IPS-18c (cell line): ENCODE measurements around the gene TESMIN.
A peak's percentile ranks its signal among the peaks of the same experiment; 100 is the strongest.

Experiments used
- H3K4me3 ChIP-seq: 2 replicates; pipeline ENCODE4 v1.7.0; 2013; ENCODE audit warnings: low read depth, mild to moderate bottlenecking, low read length, moderate library complexity; ENCODE audit not compliant: insufficient read depth
- H3K9me3 ChIP-seq: one replicate; pipeline ENCODE4 v1.6.1; 2013; ENCODE audit warnings: mild to moderate bottlenecking, low read length, moderate library complexity; ENCODE audit not compliant: control insufficient read depth, insufficient read depth

Gene TESMIN, protein sequence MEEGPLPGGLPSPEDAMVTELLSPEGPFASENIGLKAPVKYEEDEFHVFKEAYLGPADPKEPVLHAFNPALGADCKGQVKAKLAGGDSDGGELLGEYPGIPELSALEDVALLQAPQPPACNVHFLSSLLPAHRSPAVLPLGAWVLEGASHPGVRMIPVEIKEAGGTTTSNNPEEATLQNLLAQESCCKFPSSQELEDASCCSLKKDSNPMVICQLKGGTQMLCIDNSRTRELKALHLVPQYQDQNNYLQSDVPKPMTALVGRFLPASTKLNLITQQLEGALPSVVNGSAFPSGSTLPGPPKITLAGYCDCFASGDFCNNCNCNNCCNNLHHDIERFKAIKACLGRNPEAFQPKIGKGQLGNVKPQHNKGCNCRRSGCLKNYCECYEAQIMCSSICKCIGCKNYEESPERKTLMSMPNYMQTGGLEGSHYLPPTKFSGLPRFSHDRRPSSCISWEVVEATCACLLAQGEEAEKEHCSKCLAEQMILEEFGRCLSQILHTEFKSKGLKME

DNA sequence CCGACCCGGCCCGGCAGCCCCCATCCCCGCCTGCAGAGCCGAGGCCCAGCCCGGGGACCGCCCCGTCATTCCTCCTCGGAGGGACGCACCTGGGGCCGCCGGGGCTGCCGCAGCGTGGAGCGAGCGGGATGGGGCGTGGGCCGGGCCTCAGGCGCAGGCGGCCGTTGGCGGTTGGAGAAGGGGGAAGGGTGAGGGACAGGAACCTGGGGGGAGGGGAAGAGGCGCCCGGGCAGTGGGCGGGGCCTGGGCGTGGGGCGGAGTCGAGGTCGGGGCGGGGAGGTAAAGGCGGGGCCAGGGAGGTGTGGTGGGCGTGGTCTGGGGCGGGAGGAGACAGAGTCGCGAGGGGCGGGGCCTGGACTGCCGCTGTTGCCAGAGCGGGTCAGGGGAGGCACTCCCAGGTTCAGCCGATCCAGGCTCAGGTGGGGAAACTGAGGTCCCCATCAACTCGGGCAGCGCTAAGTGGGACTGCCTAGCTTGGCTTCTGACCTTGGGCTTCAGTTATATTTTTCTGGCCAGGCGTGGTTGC, at the start of gene TESMIN:
Gene TESMIN, minus strand, starts transcription at position 190 of the 526 bp plus-strand sequence. CDS start 860 bp downstream, outside the sequence.
- Histone ChIP-seq H3K4me3 (peak within 1 kb of the TSS; percentile 56), H3K9me3 (no peaks in the 10 kb centered on the region)

DNA sequence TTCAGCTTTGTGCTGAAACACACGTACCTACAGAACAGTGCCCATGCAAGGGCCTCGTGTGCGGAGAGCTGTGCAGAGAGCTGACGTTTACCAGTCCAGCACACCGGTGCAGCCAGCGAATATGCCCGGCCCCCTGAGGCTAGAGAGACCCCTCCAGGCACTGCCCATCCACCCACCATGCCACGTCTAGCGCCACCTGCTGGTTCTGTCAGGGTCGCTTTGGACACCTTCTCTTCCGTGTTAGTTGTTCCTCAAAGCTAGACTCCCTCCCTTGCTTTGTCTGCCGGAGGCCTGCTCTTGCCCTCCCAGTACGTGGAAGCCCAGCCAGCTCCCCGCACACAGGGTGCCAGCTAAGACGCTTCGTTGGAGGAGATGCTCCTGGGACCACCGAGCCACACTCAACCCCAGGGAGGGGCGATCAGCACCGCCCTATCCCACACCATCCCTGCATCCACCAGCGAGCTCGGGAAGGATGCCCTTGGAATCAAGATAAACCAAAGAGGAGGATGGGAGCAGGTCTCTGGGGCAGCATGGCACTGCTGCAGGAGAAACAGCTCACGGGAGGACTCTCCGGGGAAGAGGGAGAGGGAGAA, 47.0 kb upstream of the TESMIN start:
- Histone ChIP-seq H3K4me3 (no peak overlapping the region), H3K9me3 (no peaks in the 10 kb centered on the region)

DNA sequence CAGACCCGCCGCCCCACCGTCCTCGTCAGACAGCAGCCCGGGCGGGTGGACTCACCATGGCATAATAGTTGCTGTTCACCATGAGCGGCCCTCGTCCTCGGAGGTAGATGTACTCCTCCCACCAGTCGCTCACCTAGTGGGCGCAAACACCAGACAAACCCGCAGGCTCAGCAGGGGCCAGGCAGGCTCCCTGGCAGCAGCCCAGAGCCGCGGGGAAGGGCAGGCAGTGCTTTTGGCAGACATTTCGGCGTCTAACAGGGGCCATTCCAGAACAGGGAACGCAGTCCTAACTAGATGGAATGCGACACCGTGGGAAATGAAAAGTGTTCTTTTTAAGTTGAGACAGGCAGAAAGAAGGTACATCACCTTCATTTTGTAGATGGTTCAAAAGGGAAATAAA, 45.5 kb upstream of the TESMIN start:
- no peaks in the 10 kb centered on the region for H3K9me3 ChIP-seq
- no peak overlapping the region for H3K4me3 ChIP-seq

DNA sequence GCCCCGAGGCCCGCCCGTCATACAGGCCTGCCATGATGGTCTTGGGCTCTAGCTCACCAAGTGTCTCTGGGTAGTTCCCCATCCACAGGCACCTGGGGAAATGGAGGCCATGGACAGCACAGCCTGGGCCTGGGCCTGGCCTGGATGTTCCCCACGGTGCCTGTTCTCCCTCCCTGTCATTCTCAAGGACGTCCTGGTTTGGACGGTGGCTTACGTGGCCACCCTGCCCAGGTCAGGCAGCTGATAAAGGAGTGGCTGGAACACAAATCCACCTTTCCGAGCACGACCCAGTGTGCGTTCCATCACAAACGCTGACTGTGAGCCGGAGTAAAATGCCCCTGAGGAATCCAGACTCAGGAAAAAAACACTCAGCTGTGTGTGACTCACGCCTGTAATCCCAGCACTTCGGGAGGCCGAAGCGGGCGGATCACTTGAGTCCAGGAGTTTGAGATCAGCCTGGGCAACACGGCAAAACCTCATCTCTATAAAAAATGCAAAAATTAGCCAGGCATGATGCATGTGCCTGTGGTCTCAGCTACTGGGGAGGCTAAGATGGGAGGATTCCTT, 41.2 kb upstream of the TESMIN start:
- no peak overlapping the region for H3K4me3 ChIP-seq
- no peaks in the 10 kb centered on the region for H3K9me3 ChIP-seq

DNA sequence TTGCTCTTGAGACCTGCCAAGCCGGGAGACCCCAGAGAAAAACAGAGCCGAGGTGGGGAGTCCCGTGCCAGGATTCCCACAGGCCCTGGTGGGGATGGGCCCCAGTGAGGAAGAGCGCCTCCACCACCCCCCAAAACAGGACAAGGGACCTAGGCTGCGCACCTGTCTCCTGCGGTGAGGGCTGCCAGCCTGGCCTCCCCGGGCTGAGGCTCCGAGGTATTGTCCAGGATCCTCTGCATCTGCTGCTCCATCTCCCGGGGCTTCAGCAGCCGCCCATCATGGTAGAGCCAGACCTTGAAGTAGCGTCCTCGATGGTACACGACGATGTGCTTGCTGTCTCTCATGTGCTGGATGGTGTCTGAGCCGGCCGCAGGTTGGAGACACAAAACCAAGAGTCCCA, 33.3 kb upstream of the TESMIN start:
- no peak overlapping the region for H3K4me3 ChIP-seq
- no peaks in the 10 kb centered on the region for H3K9me3 ChIP-seq

DNA sequence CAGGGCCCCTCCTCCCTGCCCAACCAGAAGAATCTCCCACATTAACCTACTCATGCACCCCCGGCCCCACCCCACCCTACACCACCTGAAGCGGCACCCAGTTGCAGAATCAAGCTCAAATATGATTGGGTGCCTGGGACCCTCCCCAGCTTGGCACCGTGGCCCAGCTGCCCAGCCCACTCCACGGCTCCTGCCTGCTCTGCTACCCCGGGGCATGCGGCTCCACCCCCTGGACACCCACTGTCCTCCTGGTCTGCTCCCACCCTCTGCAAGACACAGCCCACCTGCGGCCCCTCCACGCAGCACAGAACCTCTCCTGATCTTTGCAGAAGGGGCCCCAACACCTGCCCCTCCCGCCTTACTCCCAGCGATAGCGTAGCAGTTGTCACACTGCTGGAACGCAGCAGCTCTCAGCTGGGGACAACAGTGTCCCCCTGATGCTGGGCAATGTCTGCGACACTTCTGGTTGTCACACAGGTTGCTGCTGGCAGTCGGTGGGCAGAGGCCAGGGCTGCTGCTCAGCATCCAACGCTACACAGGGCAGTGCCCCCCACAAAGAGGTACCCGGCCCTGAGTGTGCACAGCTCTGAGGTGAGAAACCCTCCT, 32.0 kb upstream of the TESMIN start:
- Histone ChIP-seq H3K4me3 (no peak overlapping the region), H3K9me3 (no peaks in the 10 kb centered on the region)

DNA sequence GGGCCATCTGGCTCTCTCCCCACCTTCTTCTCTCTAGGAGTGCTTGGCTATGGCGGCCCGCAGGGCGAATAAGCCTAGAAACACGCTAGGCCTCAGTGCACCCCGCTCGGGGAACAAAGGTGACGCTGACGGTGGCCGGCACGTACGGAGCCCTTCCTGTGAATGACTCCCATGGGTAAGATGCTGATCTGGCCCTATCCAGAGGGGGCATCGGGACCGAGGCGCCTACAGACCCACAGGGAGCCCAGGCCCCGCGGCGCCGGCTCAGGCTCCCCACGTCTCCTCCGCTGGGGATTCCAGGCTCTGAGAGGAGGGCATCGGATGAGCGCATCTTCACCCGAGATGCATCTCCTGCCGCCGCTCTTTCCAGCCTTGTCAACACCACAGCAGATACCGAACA, 31.4 kb upstream of the TESMIN start:
- no peak overlapping the region for H3K4me3 ChIP-seq
- H3K9me3 ChIP-seq, result no peaks in the 10 kb centered on the region

DNA sequence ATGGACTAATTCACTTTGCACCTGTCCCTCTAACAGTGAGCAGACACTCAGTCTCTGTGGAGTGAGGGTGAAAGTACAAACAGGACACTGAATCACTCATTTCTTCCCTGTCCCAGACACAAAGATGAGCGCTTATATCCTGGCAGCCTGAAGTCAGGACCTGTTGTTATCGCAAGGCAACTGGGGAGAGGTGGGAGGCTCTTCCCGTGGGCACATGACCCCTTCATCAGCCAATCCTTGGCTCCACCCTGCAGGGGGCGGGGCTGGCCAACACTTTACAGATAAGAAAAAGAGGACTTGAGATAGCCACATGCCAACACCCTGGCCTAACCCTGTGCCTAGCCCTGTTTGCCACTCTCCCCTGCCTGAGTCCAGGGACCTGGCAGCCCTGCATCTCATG, 29.5 kb upstream of the TESMIN start:
- H3K4me3 ChIP-seq, result no peak overlapping the region

DNA sequence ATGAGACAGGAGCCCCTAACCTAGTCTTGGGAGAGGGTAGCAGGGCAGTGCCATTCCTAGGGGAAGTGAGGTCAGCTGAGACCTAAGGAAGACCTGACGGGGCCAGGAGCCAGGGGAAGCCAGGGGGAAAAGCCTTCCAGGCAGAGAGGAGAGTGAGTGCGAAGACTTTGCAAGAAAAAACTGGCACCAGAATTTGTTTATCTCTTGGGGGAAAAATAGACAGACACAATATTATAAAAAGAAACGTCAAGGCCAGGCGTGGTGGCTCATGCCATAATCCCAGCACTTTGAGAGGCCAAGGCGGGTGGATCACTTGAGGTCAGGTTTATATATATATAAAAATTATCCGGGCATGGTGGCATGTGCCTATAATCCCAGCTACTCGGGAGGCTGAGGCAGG, 26.9 kb upstream of the TESMIN start:
- no peak overlapping the region for H3K4me3 ChIP-seq
- H3K9me3 ChIP-seq, result peaks cover 2% of the 10 kb centered on the region

More for the DNA sequence above, 29.5 kb upstream of the TESMIN start:
- no peaks in the 10 kb centered on the region for H3K9me3 ChIP-seq

DNA sequence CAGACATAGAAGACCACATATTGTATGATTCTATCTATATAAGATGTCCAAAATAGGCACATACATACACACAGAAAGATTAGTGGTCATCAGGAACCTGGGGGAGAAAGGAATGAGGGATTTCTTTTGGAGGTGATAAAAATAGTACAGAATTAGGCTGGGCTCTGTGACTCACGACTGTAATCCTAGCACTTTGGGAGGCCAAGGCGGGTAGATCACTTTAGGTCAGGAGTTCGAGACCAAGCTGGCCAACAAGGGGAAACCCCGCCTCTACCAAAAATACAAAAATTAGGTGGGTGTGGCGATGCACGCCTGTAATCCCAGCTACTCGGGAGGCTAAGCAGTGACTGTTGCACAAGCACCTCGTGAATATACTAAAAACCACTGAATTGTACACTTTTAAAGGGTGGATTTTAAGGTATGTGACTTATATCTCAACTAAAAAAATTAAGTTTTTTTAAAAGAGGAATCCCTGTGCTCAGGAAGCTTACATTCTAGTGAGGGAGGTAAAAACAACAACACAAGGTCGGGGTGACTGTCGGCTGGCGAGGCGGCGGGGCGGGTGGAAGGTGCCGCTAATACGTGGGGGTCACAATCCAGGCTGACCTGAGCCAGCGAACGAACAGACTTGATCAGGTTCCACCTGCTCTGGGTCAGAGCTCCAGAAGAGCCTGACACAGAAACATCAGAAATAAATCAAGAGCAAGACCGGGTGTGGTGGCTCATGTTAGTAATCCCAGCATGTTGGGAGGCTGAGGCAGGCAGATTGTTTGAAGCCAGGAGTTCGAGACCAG, 25.3 kb upstream of the TESMIN start:
- H3K9me3 ChIP-seq, result peaks cover 2% of the 10 kb centered on the region
- no peak overlapping the region for H3K4me3 ChIP-seq

DNA sequence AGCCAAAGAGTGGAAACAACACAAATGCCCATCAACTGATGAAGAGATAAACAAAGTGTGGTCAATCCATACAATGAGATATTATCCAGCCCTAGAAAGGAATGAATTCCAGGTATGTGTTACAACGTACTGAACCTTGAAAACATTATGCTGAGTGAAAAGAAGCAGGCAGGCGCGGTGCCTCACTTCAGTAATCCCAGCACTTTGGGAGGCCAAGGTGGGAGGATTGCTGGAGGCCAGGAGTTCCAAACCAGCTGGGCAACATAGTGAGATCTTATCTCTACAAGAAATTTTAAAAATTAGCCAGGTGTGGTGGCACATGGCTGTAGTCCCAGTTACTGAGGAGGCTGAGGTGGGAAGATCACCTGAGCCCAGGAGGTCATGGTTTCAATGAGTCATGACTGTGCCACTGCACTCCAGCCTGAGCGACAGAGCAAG, 24.6 kb upstream of the TESMIN start:
- Histone ChIP-seq H3K4me3 (no peak overlapping the region), H3K9me3 (peaks cover 2% of the 10 kb centered on the region)

DNA sequence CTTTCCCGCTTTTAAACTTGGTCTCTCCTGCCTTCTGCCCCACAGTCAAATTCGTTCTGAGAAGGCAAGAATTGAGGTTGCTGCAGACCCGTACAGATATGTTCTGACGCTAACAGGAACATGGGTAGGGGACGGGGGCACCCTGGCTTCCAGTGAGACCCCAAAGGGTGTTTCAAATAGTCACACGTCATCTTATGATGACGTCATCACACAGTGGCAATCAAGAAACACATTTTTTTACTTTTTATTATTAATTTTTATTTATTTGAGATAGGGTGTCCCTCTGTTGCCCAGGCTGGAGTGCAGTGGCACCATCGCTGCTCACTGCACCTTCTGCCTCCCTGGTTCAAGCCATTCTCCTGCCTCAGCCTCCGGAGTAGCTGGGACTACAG, 22.9 kb upstream of the TESMIN start:
- Histone ChIP-seq H3K4me3 (no peak overlapping the region), H3K9me3 (peaks cover 2% of the 10 kb centered on the region)

DNA sequence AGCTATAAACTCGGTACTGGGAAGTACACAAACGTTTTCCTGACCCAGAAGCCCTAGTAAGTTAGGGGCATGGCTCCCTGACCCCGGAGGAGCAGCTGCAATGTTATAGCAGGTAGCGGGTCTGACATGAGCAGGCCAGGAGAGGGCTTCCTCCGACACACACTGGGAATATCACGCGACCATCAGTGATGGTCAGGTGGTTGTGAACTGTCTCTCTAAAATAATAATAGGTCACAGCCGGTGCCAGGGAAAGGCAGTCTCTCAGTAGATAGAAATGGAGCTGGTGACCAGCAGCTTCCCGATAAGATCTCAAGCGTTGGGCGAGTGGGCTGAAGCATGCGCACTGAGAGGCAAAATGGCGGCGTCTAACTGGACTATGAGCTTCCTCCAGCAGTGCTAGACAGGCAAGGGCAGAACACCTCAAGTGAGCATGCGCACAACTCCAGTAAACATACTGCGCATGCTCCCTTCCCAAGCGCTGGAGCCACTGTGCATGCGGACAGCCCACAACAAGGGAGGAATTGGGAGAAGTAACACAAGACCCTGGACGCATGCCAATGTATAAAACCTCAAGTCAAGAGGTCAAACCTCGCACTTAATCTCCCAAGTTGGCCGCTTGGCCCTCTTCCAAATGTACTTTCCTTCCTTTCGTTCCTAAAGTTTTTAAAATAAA, 22.3 kb upstream of the TESMIN start:
- Histone ChIP-seq H3K4me3 (no peak overlapping the region), H3K9me3 (peaks cover 2% of the 10 kb centered on the region)

DNA sequence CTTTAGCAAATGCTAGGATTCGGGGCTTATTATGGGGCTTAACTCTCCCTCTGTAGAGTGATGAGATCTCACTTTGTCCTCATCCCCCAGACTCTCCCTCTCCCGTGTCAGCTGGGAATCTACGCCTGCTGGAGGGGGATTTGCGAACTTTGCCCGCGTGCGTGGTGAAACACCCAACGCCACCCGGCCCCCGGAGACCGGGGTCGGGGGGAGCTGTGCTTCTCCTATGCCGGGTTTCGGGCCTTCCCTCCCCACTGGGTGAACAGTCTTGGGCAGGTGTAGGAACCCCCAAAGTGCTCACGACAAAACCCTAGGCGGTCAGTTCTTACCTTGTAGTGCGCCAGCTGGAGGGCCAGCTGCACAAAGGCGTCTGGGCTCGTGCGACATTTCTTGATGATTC, 21.6 kb upstream of the TESMIN start:
- Histone ChIP-seq H3K9me3 (peaks cover 2% of the 10 kb centered on the region), H3K4me3 (no peak overlapping the region)

DNA sequence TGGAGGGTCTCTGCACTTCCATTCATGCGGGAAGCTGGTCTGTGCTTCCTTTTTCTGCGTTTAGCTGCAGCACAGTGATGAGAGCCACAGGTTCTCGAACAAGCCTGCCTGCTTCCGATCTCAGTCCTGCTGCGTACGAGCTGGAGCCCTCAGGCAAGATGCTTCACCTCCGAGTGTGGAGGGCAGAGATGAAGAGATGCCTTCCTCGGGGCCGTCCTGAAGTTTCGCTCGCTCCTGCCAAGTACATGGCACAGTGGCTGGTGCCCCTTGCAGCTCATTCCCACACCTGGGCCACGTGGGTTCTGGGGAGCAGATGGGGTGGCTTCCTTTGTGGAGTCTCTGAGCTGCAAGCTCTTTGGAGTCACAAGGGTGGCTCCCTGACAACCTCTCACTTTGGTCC, 19.5 kb upstream of the TESMIN start:
- no peak overlapping the region for H3K4me3 ChIP-seq
- peaks cover 2% of the 10 kb centered on the region for H3K9me3 ChIP-seq

DNA sequence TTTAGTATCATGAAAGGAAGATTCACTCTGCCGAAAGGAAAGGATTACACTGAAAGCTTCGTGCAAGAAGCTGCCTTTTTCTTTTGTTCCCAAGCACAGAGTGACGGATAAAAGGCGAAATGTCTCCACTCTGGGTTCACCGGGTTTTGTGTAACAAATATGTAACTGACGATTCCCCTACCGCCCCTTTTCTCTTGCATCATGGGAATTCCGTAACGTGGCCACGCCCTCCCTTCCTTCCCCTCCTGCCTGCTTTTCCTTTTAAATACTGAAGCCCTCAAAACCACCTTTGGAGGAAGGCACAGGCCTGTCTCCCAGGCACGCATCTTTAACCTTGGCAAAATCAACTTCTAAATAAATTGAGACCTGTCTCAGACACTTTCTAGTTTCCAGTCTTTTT, 16.4 kb upstream of the TESMIN start:
- H3K4me3 ChIP-seq, result no peak overlapping the region
- no peaks in the 10 kb centered on the region for H3K9me3 ChIP-seq
